Activated CD8-positive, alpha-beta memory T cell treated with anti-CD3 and anti-CD28 coated beads for 48 hours (primary cell): Measurements from ENCODE around the gene ACSF2.
"Not testable (repeated sequence)": the region's sequence is repeated elsewhere in the genome, so short reads cannot be mapped to it uniquely, and the experiment has no call there.

ENCODE experiments used
- DNase-seq, 3 experiments: peaks; one replicate each; pipeline ENCODE4 v3.0.0-alpha.2; 2020; ENCODE audit warnings: low read depth in 2 of 3, low spot score in 2 of 3

Gene ACSF2

DNA sequence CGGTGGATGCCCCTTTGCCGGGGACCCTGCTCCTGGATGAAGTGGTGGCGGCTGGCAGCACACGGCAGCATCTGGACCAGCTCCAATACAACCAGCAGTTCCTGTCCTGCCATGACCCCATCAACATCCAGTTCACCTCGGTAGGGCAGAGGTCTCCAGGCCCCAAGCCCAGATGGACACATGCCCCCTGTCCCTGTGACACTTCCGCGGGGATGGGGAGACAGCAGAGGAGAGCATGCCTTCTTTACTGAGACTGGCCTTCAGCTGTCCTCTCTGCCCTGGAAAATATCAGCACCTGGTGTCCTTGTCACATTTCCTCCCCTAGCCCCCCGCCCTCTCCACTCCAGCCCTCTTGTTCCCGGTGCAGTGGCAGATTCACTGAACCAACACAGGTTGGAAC is 36.4 kb downstream of the ACSF2 start:
- DNase-seq = no peak

DNA sequence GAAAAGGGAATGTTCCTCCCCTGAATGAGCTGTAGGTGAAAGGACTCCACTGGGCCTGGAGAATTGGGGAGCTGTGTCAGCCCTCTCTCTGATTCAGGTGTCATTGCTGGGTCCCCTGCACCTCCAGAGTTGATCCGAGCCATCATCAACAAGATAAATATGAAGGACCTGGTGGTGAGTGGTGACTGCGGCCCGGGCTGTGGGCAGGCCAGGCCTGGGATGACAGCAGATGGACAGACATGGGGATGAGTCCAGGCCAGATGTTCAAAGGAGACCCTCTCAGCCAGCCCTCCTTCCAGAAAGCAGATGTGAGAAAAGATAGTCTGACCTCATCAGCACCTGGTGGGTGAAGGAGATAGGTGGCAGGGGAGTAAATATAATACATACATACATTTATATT is 38.1 kb downstream of the ACSF2 start:
- no peak for DNase-seq

DNA sequence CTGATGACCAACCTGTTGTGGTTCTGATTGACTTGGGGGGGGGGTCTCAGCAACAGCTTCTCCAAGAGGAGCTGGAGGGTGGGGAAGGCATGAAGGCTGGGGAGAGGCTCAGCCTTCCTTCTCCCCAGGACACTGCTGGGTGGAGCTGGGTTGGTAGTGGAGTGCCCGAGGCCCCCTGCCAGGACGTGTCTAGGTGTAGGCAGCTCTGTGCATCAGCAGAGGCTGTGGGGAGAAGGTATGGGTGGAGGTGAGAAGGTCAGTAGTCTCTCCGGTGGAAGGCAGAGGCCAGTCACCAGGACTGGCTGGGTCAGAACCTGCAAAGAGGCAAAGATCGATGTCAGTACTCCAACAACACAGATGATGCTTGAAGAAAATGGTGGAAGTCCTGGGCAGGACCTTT is 38.7 kb downstream of the ACSF2 start:
- no peak for DNase-seq

DNA sequence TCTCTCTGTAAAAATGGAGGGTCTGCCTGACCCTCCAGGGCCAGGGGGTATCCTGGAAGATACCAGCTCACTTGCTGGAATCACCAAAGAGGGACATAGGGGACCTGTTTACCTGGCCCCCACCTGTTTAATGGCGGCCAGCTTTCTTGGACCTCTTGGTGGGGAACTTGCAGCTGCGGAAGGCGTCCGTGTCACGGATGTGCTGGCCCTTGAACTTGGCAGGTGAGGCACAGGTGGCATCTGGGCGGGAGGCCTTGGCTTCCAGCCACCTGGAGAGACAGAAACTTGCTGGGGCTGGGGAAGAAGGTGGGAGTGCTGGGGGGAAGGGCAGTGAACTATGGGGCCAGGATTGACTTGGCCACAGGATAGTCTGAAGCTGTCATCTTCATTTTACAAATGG is 39.2 kb downstream of the ACSF2 start:
- no peak for DNase-seq

DNA sequence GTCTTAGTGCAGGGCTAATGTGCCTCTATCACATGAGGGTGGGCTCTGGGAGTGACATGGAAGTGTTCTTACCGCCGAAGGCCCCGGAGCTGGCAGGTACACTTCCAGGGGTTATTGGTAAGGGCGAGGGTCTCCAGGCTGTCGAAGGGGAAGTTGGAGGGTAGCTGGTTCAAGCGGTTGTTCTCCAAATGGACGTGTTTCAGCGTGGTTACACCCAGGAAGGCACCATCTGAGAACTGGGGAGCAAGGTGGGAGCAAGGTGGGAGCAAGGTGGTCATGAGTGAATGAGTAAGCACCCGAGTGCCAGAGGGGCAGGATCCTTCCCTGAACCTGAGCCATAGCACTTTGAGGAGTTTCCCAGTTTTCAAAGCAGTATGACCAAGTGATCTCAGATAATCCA is 39.6 kb downstream of the ACSF2 start:
- no peak for DNase-seq

DNA sequence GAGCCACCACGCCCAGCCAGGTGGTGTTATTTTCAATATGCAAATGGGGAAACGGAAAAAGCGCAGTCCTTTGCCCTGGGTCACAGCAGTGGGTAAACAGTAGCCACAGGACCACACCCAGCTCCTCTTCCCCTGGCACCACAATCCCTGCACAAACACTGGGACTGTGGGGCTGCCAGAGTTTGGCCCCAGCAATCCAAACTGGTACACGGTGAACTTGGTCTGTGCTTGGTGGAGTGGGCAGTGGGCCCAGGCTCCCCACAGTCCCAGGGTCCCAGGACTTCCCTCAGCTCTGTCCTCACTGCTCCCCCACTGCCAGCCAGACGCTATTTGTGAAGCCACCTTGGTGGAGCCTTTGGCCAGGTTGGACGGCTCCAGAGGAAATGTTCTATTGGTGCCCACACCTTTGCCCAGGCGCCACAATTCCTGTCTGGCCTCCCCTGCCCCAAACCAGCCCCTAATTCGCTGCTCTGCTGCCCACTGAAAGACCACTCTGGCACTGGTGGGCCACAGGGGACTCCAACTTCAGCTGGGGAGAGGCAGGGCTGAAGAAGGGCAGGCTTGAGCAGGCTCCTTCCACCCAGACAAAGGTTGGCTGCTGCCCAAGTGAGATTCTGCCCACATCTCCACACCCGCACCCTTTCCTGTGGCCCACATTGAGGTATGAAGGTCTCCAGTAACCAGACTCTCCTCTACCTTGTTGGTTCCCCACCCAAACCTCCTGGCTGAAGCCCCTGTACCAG is 40.5 kb downstream of the ACSF2 start:
- no peak for DNase-seq

DNA sequence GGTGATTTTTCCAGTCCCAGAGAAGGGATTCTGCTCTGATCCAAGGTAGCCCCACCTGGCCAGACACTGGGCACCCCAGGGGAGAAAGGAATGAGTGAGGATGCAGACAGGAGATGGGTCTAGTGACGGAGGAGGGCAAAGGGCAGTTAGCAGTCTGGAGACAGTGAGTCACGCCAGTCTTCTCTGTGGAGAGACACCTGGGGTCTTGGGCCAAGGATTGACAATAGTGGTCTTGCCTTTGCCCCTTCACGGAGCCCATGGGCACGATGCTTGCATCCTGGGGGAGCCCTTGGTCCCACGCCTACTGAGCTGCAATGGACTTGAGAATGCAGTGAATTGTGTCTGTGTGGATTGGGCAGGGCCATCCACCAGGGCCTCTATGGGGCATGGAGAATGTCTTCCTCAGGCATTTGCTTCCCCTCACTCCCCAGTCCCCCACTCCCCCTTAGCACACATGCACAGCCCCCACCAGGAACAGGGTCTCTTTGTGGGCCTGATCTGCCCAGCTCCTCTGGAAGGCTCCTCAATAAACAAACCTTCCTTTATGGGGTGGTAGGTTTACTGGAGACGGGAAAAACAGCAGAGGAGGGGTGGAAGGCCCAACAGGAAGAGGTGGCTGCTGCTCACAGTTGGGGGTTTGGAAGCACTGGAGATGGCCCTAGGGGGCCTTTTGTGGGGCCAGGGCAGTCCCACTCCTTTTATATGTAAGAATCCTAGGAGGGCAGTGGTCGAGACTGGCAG is 41.3 kb downstream of the ACSF2 start:
- no peak for DNase-seq

DNA sequence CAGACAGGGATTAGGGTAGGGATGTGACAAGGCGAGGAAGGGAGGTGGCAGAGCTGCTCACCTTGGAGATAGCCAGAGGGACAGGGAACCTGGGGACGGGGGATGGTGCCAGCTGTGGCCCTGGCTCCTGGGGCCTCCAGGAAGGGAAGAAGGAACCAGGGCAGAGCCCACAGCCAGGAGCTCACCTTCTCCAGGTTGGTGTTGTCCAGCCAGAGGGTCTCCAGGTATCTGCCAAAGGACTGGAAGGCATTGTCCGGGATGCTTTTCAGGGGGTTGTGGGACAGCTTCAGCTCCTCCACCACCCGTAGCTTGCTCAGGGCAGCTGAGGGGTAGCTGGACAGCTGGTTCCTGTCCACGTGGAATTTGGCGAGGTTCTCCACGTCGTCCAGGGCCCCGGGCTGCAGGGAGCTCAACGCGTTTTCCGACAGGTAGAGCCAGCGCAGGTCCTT is 41.9 kb downstream of the ACSF2 start:
- DNase-seq = no peak

DNA sequence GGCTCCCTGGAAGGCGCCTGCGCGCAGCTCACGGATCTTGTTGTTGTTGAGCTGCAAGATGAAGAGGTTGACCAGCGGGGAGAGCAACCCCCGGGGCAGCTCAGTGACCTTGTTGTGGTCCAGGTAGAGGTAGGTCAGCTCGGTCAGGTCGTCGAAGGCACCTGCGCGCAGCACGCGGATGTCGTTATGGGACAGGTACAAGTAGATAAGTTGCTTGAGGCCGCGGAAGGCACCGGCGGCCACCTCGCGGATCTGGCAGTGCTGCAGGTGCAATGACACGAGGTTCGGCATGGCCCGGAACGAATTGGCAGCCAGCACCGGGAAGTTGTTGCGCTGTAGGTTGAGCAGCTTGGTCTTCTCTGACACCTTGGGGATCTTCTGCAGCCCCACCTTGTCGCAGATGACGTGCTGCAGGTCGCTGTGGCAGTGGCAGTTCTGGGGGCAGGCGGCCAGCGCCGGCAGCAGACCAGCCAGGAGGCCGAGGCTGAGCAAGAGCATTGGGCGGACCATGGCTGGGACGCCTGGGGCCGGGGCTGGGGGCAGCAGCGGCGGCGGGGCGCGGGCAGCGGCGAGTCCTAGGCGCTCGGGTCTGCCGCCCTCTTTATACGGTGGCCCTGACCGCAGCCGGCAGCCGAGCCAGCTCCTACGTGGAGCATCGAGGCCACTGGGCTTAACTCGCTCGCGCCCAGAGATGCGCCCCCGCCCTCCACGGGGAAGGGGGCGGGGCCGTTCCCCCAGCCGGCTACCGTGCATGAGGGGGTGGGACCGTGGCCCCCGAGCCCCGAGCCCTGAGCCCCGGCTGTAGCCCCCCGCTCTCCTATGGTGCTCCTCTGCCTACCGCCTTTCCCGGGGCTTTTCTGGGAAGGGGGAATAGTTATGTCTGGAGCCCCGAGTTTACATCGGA is 42.5 kb downstream of the ACSF2 start, which contains the start of gene CHAD:
Gene CHAD, minus strand, starts transcription at position 577 of the 904 bp plus-strand sequence. Its CDS starts 67 bp downstream, at position 510.
- no peak for DNase-seq

DNA sequence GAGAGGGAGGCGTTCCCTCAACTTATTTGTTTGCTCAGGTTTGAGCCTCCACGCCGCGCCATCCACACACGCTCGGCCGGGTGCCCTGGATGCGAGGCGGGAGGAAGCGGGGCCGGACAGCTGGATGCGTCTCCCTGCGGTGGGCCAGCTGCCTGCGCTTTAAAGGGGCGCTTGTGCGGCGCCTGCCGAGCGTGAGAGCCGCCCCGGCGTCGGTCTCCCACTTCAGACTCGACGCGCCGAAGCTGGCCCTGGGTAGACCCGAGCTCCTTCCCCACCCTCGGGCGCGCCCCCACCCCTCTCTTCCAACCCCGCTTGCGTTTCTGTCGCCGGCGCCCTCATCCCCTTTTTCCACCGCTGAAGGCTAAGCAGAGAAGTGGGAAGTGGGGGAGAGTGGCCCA is 43.2 kb downstream of the ACSF2 start:
- DNase-seq = no peak

DNA sequence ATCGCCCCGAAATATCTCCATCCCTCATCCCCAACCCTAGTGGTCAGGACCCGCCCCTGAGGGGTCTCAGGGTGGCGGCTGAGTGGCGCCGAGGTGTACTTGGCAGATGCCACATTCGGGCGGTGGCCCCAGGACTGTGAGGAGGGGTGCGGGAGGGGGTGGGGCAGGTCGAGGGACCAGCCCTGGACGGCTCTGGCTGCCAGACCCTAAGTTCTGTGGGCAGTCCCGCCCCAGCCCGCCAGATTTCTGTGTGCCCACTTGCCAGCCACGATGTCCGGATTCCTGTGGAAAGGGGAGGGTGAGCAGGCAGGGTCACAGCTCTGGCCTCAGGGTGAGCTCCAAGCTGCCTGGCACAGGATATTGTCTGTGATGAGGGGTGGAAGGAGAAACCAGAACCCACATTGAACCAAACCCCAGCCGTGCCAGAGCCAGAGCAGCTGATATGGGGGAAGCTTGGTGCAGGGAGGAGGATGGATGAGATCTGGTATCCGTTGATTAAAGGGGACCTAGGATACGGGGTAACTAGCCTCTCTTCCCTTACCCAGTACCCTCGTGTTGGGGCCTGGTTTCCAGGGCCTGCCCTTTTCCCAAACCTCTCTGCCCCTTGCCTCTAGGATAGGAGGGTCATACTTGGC is 43.8 kb downstream of the ACSF2 start:
- no peak for DNase-seq

DNA sequence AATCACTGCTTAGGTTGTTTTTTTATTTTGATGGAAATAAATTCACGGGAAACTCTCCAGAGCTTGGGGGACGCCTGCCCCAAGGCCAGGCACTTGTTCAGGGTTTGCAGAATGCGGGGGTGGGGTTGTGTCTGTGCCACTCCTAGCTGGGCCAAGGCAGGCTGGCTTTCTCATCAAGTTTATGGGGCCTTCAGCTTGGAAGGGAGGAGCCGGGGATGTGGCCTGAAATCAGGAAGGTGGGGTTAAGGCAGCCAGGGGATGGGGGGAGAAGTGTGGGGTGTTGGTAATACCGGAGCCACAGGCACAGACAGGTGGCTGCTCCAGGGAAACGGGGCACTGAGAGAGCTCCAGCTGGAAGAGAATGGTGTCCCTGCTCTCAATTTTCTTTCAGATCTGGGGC is 44.4 kb downstream of the ACSF2 start:
- DNase-seq = no peak

DNA sequence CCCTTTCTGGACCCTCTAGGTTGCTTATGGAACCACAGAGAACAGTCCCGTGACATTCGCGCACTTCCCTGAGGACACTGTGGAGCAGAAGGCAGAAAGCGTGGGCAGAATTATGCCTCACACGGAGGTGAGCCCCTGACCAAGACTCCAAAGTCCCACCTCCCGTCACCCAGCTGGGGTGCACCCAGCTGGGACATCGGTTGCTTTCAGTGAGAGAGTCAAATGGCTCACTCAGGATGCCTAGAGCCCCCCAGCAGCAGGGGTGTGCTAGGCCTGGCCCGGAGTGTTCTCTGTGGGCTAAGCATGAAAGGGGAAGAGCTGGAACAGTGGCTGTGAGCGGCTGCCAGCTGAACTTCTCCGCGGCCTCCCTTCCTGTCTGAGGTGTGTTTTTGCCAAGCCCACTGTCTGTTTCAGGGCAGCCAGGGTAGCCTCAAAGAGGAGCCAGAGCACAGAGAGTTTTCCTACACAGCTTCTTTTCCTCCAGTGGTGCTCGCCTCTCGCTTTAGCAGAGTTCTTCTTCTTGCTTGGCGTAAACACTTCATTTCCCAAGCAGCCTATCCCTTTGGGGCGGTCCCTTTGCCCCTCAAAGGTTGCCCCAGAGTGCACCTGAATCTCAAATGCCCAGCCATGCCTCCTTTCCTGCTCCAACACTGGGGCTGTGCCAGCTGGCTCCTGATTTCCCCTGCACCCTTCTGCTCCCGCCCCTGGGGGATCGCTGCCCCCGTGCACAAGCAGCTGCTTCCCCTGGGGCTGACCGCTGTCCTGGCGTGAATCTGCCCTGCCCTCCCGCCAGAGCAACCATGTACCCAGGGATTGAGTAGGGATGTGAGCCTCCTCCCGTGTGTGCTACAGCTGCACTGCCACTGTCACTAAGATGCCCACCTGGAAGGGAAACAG is 45.2 kb downstream of the ACSF2 start:
- no peak for DNase-seq

DNA sequence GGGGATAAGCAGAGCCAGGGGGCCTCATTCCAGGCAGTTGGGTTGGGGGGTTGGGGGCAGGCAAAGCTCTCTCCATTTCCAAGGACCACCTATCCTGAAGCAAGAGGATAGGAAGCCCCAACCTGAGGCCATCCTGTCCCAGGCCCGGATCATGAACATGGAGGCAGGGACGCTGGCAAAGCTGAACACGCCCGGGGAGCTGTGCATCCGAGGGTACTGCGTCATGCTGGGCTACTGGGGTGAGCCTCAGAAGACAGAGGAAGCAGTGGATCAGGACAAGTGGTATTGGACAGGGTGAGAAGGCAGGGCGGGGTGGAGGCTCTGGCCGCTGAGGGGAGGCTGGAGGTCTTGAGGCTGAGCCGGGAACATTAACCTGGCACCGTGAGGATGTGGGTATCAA is 46.3 kb downstream of the ACSF2 start:
- no peak for DNase-seq

DNA sequence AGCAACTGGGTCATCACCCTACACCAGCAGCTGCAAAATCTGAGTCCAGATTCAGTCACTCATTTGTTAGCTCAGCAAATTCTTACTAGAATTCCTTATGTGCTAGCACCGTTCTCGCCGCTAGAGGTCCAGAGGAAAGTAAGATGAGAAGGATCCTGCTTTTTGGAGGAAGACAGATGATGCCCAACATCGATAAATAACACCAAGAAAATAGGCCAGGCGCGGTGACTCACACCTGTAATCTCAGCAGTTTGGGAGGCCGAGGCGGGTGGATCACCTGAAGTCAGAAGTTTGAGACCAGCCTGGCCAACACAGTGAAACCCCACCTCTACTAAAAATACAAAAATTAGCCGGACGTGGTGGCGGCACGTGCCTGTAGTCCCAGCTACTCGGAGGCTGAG is 46.7 kb downstream of the ACSF2 start:
- DNase-seq = not testable (repeated sequence)

DNA sequence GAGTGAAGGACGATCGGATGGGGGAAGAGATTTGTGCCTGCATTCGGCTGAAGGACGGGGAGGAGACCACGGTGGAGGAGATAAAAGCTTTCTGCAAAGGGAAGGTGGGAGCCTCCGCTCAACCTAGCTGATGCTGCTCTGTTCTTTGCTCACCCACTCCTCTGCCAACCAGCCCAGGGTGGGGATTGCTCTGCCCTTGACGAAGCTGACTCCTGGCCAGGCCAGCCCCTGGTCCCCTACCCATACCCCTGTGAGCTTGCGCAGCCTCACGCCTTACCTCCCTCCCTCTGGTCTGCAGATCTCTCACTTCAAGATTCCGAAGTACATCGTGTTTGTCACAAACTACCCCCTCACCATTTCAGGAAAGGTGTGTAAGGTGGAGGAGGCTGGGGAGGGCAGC is 47.9 kb downstream of the ACSF2 start:
- DNase-seq = no peak

DNA sequence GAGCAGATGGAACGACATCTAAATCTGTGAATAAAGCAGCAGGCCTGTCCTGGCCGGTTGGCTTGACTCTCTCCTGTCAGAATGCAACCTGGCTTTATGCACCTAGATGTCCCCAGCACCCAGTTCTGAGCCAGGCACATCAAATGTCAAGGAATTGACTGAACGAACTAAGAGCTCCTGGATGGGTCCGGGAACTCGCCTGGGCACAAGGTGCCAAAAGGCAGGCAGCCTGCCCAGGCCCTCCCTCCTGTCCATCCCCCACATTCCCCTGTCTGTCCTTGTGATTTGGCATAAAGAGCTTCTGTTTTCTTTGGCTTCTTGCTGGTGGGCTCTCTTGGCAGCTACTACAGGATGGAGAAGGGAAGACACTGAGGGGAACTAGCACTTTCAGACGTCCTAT is 48.5 kb downstream of the ACSF2 start:
- DNase-seq = no peak

DNA sequence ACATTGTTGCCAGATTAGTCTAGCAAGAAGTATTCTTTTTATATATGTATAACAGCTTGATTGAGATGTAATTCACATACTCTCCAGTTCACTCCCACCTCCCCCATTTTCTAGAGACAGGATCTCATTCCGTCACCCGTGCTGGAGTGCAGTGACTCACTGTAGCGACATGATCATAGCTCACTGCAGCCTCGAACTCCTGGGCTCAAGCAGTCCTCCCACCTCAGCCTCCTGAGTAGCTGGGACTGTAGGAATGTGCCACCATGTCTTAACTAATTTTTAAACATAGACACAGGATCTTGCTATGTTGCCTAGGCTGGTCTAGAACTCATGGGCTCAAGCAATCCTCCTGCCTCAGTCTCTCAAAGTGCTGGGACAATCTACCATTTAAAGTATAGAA is 49.3 kb downstream of the ACSF2 start:
- DNase-seq = no peak

DNA sequence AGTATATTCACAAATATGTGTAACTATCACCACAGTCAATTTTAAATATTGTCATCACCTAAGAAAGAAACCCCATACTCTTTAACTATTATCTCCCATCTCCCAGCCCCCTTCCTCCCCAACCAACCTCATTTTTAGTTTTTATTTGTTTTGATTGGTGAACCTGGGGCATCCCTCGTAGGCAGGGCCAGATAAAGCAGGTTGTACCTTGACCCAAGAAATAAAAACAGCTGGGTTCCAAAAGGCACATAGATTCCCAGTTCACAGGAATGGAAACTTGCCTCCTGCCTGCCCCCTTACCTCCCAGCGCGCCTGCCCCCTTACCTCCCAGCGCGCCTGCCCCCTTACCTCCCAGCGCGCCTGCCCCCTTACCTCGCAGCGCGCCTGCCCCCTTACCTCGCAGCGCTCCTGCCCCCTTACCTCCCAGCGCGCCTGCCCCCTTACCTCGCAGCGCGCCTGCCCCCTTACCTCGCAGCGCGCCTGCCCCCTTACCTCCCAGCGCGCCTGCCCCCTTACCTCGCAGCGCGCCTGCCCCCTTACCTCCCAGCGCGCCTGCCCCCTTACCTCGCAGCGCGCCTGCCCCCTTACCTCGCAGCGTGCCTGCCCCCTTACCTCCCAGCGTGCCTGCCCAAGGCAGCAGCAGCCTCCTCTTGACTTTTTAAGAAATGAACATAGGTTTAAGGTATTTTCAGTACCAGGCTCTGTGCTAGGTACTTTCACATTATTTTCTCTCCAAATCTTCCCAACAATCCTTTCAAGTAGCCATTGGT is 49.9 kb downstream of the ACSF2 start:
- not testable (repeated sequence) for DNase-seq
